NB4 (cell line): ENCODE data around the gene KLF17.

Experiments
- POLR2A ChIP-seq: IDR thresholded peaks from 2 replicates; pipeline ENCODE4 v1.6.1; 2011; ENCODE audit warnings: mild to moderate bottlenecking; ENCODE audit not compliant: insufficient read length; ENCODE audit errors: extremely low read depth
- TF ChIP-seq, protein P1 (sequence below): IDR thresholded peaks from one replicate; pipeline ENCODE4 v1.5.1; 2012; ENCODE audit warnings: low read depth, low read length
- TF ChIP-seq, protein P2 (sequence below): IDR thresholded peaks from 2 replicates; pipeline ENCODE4 v1.6.1; 2011; ENCODE audit warnings: low read depth, low read length

DNA sequence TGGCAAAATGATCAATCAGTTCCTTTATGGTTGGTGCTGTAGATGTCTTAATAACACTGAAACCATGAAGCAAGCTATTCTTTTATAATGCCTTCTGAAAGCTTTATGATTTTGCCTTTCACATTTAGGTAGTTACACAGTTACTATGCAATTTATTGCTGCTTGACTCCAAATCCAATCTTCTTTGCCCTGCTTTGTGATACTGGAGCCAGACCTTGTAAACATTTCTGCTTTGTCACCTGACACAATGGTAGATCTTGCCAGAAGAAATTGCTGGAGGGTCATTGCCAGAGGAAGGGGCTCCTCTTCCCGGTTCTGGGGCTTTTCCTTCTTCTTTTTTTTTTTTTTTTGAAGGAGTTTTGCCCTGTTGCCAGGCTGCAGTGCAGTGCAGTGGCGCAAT is 40.5 kb upstream of the KLF17 start:
- TF ChIP-seq POLR2A, result no peak
- TF ChIP-seq, protein P1, sequence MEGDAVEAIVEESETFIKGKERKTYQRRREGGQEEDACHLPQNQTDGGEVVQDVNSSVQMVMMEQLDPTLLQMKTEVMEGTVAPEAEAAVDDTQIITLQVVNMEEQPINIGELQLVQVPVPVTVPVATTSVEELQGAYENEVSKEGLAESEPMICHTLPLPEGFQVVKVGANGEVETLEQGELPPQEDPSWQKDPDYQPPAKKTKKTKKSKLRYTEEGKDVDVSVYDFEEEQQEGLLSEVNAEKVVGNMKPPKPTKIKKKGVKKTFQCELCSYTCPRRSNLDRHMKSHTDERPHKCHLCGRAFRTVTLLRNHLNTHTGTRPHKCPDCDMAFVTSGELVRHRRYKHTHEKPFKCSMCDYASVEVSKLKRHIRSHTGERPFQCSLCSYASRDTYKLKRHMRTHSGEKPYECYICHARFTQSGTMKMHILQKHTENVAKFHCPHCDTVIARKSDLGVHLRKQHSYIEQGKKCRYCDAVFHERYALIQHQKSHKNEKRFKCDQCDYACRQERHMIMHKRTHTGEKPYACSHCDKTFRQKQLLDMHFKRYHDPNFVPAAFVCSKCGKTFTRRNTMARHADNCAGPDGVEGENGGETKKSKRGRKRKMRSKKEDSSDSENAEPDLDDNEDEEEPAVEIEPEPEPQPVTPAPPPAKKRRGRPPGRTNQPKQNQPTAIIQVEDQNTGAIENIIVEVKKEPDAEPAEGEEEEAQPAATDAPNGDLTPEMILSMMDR, result no peak
- TF ChIP-seq, protein P2, sequence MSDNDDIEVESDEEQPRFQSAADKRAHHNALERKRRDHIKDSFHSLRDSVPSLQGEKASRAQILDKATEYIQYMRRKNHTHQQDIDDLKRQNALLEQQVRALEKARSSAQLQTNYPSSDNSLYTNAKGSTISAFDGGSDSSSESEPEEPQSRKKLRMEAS, result no peak
